ENCODE measurements around the gene EMILIN1. TPM values are rescaled to one million over a fixed set of nuclear protein-coding genes. Genes with fewer than 3 reads are reported as not detected.

EMILIN1 gene
- total RNA-seq: 5.2 and 24.7 TPM in 2 replicates

GRCh38 chr2:27078267-27079194, at the start of gene EMILIN1:
Gene EMILIN1 (plus strand): TSS chr2:27078615. CDS start chr2:27079066, 451 bp downstream.

GRCh38 chr2:27032495-27033252, 45.7 kb upstream of the EMILIN1 start, which contains the start of gene TMEM214:
Gene TMEM214 (plus strand): TSS chr2:27032965. CDS start chr2:27033016, 51 bp downstream.

GRCh38 chr2:27050996-27051901, 27.2 kb upstream of the EMILIN1 start, which contains the start of gene AGBL5:
Gene AGBL5 (plus strand): TSS chr2:27051668. CDS start chr2:27052959, 1,291 bp downstream.

GRCh38 chr2:27071277-27071989, 7.0 kb upstream of the EMILIN1 start, which contains the start of gene OST4:
Gene OST4 (minus strand): TSS chr2:27071654.

GRCh38 chr2:27086724-27087593, 8.5 kb downstream of the EMILIN1 start, which contains the start of gene KHK:
Gene KHK (plus strand): TSS chr2:27086772. CDS start chr2:27087260, 488 bp downstream.

GRCh38 chr2:27118525-27119329, 40.3 kb downstream of the EMILIN1 start, which contains the start of gene CGREF1:
Gene CGREF1 (minus strand): TSS chr2:27119128. CDS start chr2:27104366, 14,762 bp downstream.

GRCh38 chr2:27123302-27124150, 45.1 kb downstream of the EMILIN1 start, which contains the start of gene ABHD1:
Gene ABHD1 (plus strand): TSS chr2:27123815. CDS start chr2:27123949, 134 bp downstream.

GRCh38 chr2:27133905-27134780, 55.7 kb downstream of the EMILIN1 start, which contains the start of gene PREB:
Gene PREB (minus strand): TSS chr2:27134636. CDS start chr2:27134421, 215 bp downstream.

Other genes with a start within 250 kb of the EMILIN1 start
- gene DPYSL5, start 230.5 kb upstream of the EMILIN1 start, total RNA-seq: not detected in 2 replicates
- 1.3 and 2.0 TPM in 2 replicates for gene MAPRE3, start 108.0 kb upstream of the EMILIN1 start, total RNA-seq
- gene TMEM214, start 45.6 kb upstream of the EMILIN1 start, total RNA-seq: 68.0 and 78.1 TPM in 2 replicates
- gene AGBL5, start 26.9 kb upstream of the EMILIN1 start, total RNA-seq: 39.6 and 41.2 TPM in 2 replicates
- gene OST4, start 7.0 kb upstream of the EMILIN1 start, total RNA-seq: 217 and 424 TPM in 2 replicates
- gene KHK, start 8.2 kb downstream of the EMILIN1 start, total RNA-seq: under 0.01 TPM in 1 of 2 replicates, not detected in the other
- under 0.01 and 0.33 TPM in 2 replicates for gene CGREF1, start 40.5 kb downstream of the EMILIN1 start, total RNA-seq
- not detected in 2 replicates for gene ABHD1, start 45.2 kb downstream of the EMILIN1 start, total RNA-seq
- gene PREB, start 56.0 kb downstream of the EMILIN1 start, total RNA-seq: 44.4 and 75.3 TPM in 2 replicates
- not detected in 2 replicates for gene PRR30, start 60.8 kb downstream of the EMILIN1 start, total RNA-seq
- not detected in 2 replicates for gene TCF23, start 70.4 kb downstream of the EMILIN1 start, total RNA-seq
- 197 and 201 TPM in 2 replicates for gene ATRAID, start 133.4 kb downstream of the EMILIN1 start, total RNA-seq
- 174 and 243 TPM in 2 replicates for gene SLC5A6, start 133.7 kb downstream of the EMILIN1 start, total RNA-seq
- gene CAD, start 138.8 kb downstream of the EMILIN1 start, total RNA-seq: 46.3 and 52.6 TPM in 2 replicates
- gene SLC30A3, start 184.4 kb downstream of the EMILIN1 start, total RNA-seq: 0.11 TPM in 1 of 2 replicates, not detected in the other
- not detected in 2 replicates for gene DNAJC5G, start 196.8 kb downstream of the EMILIN1 start, total RNA-seq
- not detected in 2 replicates for gene TRIM54, start 203.8 kb downstream of the EMILIN1 start, total RNA-seq
- 0.22 and 2.0 TPM in 2 replicates for gene UCN, start 229.8 kb downstream of the EMILIN1 start, total RNA-seq
- gene MPV17, start 244.5 kb downstream of the EMILIN1 start, total RNA-seq: 56.1 TPM in 2 replicates

All from placental epithelial cell (primary cell).